ENCODE data around the gene SSBP3.

SSBP3 gene

DNA sequence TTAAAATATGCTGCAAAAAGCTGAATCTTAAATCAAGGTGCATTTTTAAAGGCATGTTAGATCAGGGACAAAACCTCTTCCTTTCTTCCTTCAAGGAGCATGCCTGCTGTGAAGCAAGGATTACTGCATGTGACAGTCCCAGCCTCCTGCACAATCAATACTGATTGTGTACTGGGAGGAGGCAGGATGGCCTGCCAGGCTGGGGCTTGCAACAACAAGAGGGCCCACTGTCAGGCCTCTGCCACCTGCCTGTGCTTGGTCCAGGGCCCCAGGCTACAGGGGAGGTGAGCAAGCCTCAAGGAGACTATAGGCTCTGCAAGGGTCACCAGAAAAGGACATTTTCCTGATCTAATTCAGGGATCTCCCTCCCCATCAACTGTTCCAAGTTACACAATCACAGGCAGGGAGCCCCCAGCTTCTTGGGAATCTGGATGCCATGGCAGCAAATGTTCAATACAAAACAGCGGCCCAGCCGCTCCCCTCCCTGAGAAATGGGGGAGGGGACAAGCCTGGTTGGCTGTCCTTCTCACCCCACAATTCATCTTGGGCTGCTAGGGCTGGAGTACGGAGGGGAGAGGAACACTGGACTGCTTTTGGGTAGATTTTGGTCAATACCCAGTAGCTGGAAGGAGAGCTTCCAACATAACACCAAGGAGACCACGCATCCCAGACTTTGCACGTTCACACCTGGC is 76.7 kb downstream of the SSBP3 start:
- no peak for DNase-seq (ENCODE audit: low read depth, low spot score)

DNA sequence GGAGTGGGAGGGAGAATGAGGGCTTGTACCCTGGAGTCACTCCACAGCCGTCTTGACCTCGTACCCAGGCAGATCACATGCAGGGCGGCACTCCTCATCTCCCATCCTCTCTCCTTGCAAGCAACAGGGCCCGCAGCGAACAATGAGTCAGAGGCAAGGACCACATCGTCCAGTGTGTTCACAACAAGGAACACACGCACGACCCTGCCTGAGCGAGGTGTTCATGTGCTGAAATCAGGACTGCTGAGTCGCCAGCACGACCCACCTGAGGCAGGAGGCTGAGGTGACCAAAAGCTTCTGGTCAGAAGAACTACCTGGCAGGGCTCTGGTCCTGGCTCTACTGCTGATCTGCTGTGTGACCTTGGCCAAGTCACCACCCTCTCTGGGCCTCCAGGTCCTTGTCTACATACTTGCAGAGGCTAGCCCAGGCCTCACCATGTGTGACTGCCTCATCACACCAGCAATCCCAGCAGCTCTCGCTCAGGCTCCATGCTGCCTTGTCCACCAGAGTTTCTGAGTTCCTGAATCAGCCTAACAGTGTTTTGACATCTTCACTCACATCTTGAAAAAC is 78.0 kb downstream of the SSBP3 start:
- no peak for DNase-seq (ENCODE audit: low read depth, low spot score)

DNA sequence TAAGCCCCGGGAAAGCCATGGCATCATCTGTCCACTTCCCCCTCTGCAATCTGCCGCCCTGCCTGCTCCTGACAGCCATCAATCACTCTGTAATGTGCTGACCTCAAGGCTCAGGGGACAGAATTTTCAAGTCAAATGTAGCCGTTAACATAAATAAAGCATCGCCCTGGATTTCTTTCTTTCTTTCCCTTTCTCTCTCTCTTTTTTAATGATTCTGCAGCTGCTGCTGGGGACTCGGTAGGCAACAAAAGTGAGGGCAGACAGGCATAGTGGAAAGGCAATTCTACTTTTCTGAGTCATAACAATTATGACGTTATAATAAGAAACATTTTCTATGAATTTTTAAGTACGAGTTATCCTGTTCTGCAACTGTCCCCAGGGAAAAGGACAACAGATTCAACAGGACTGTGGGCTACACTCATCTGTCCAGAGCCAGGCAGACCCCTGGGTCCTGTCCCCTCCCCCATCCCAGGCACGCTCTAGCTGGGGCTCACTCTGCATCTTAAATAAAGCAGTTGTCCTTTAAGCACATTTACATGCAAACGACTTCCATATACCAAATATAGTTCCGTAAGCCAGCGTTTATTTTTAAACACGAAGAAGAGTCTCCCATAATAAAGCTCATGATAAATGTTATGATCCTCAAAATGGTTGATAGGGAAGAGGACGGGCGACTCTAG is 78.7 kb downstream of the SSBP3 start:
- no peak for DNase-seq (ENCODE audit: low read depth, low spot score)

DNA sequence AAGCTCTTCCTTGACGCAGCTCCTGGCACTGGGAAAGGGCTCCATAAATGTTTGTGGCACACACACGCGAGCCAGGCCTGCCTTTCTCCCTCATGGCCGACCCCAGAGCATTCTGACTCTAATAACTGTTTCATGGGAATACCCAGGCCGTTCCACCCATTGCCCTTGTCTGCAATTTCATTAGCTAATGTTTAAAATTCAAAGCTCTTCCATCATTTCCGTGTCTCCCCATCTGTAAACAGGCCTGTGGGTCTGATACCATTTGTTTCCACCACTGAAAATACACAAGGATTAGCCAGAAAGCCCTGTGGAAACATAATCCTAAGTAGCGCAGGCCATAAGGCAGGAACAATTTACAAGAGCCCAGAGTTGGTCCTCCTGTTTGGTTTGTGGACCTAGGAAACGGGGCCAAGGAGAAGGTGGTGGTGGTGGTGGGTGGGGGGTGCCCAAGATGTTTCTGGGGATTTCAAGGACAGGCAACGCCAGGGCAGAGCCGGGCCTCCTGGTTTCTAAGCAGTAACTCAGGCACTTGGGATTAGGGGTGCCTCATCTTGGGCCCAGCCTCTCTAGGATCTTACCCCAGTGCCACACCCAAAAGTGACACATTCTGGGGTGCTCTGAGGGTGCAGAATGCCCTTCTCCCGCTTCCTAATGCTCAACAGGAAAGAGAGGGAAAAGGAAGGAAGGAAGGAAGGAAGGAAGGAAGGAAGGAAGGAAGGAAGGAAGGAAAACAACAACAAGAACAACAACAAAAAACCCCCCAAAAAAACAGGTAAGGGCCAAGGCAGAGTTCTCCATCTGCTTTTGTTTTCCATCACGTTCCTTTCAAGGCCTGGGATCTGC is 79.4 kb downstream of the SSBP3 start:
- DNase-seq (ENCODE audit: low read depth, low spot score), result no peak

DNA sequence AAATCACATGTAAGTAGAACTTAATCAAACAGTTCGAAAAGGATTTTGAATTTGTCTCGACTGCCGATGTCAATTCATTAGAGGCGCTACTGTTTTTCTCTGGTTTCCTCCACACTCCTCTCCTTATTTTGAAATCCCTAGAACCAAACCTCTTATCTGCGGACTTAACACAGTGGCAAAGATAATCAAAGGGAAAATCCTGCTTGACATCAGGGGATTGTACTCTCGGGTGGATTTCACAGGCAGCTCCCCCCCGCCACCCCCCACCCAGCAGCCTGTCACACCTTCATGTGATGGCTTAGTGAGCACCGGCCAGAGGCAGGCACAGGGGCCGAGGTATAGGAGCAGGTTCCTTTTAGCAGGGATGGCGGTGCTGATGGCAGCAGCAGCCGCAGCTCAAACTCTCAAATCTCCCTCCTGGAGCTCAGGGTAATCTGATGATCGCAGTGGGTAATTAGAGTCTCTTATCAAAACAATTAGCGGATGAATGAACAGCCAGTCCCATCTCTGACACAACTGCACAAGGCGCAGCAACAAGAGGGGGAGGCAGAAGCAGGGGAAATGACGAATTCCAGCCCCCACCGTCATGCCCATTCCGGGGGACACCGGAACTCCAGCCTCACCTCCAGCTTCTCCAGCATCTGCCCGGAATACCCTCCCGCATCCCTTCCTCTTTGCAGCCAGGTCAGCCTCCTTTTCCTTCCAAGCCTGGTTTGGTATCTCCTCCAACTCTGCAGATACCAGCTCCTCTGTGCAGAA is 80.3 kb downstream of the SSBP3 start:
- no peak for DNase-seq (ENCODE audit: low read depth, low spot score)

DNA sequence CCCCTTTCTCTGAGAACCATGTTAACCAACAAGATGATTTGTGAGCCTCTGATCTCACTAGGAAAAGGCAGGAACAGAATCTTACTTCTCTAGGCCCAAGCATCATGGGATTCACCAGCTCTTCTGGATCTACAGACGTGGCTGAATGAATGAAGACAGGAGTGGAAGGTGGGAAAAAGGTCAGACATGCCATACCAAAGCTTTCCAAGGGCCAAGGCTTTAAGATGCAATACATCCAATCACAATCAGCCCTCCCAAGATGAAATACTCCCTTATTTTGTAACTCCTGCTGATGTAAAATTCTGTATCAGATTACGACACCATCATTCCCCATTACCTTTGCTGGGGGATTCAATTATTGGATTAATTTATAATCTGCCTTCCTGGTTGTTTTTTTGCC is 80.9 kb downstream of the SSBP3 start:
- DNase-seq (ENCODE audit: low read depth, low spot score), result no peak

DNA sequence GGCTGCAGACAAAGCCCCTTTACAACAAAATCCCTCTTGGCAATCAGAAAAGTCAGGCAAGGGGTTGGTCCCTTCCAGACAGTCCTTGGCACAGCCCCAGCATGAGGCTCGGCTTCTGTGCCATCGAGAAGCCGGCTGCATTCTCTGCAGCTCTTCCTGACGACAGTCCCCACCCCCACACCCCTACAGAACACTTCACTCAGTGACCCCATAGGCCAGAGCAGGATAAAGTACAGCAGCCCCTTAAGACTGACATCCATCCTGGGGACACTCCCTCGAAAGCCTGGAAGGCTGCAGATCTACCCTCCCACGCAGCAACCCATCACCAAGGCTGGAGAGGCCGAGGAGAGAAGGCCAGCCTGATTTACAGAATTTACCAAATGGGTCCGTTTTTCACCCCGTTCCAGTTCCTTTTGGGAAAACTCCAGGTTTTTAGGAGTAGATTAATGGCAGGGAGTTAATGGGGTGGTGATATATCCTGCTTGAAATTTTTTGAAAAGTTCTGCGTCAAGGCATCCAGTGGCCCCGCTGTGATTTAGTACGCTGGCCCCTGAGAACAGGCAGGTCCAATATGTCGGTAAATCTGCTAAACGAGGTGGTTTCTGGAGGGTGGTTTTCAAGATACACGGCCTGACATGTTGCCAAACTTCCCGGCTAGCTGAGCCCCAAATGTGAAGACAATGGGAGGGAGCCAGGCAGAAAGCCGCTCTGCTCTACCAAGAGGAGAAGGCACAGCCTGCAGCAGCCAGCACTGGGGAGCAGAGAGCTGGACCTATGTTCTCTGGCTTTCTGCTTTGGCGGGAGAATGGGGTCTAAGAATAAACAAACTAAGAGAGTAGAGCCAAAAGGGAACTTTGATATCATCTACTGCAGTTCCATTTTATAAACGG is 81.7 kb downstream of the SSBP3 start:
- no peak for DNase-seq (ENCODE audit: low read depth, low spot score)

DNA sequence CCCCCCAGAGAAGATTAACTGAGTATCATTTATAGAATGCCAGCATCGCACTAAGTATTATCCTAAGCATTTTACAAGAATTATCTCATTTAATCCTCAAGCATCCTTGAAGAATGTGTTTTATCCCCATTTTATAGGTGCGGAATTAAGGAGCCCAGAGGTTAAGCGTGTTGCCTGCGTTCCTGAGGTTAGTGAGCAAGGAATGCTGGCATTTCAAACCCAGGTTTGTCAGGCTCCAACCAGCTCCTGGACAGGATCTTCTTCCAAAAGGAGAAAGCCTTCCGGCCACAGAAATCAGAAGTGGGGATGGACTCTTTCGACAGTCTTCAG is 82.3 kb downstream of the SSBP3 start:
- no peak for DNase-seq (ENCODE audit: low read depth, low spot score)

DNA sequence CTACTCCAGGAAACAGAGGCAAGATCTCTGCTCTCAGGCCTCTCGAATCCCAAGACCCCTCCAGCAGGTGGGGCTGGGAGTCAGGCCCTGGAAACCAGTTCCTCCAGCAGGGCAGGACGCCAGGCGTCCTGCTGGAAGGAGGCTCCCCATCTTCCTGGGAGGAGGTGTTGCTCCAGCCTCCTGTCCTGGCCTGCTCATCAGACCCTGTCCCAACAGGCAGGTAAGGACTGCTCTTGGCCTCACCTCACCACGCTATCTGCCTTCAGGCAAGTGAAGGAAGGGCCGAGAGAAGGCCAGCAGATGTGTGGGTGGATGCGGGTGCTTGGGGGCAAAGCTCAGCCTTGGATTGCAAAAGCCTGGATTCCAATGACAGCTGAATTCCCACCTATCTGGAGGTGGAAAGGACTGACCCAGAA is 82.9 kb downstream of the SSBP3 start:
- no peak for DNase-seq (ENCODE audit: low read depth, low spot score)

DNA sequence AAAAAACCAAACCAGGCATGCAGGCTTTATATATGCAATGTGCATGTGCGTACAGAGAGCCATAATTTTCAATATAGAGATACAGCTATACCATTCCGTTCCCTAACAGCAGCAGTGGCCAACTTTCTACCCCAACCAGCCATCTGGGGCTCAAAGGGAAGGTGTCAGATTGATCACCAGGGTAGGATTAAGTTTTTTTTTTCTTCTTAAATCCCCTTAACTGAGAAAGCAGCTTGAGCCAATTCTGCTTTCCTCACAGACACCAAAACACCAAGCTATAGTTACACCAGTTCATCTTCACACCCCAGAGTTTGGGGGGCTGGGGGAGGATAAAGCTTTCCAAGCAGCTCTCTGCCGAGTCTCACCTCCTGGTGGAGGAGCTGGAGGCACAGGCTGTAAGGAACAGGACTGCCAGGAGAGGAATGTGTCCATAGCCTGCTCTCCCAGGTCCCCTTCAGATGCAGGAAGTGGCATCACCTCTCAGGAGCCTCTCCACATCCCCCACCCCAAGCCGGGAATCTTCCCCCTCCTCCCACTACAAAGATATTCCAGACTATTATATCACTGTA is 87.9 kb downstream of the SSBP3 start:
- DNase-seq (ENCODE audit: low read depth, low spot score), result no peak

DNA sequence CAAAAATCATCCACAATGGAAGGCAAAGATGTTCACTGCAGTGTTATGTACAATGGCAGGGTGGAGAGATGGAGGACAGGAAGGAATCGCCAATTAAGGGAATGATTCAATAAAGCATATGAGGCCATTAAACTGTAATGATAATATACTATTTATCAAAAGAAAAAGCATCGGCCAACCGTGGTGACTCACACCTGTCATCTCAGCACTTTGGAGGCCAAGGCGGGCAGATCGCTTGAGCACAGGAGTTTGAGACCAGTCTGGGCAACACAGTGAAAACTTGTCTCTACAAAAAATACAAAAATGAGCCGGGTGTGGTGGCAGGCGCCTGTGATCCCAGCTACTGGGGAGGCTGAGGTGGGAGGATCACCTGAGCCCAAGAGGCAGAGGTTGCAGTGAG is 89.1 kb downstream of the SSBP3 start:
- DNase-seq (ENCODE audit: low read depth, low spot score), result no peak

DNA sequence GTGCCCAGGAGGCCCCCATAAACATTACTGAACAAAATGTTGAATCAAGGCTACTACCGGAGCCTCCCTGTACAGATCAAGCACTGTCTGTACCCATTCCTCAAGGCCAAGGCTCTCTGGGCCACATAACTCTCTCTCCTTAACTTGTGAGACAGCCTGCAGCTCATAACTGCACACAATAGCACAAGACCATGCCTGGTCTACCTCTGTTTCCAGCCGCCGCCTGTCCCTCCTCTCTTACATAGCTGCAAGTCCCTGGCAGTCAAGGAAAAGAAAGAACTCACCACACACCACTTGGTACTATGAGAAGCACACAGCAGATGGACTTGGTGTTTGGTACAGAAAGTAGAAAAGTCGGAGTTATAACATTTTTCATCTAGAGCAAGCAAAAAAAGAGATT is 91.1 kb downstream of the SSBP3 start:
- no peak for DNase-seq (ENCODE audit: low read depth, low spot score)

DNA sequence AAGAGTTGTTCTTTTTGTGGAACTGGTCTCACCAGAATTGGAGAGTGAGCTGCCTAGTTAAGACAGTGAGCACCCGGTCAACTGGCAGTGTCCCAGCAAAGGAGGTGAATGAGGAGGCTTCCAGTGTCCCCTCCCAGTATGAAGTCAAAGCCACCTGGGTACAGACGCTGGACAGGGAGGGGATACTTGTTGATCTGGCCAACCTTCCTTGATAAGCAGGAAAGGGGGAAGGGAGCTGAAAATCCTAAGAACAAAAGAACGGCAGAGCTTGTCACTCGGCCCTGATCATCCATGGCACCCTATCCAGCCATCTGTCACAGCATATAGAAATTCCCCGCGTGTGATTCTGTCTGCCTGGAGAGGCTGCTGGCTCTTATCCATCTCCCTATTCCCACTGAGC is 91.5 kb downstream of the SSBP3 start:
- DNase-seq (ENCODE audit: low read depth, low spot score), result no peak

DNA sequence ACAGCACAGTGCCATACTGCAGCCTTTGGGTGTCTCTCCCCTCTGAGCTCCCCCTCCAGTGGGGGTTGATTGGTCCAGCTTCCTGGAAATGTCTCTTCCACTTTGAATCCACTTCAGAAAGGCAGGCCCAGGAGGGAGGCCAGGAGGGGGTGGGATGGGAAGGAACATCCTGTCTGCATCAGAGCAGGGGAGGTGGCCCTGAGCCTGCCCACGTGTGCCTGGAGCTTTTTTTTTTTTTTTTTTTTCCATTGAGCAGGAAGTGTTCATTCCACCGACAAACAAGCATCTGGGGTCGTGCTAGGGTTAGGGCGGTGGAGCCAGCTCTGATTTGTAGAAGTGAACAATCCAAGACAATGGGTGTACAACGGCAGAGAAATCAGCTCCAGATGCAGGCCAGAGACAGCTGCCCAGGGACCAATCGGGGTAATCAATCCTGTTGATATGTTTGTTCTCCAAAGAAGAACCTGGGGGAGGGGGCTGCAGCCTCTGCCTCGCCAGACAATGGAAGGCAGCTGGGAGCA is 93.3 kb downstream of the SSBP3 start:
- no peak for DNase-seq (ENCODE audit: low read depth, low spot score)

DNA sequence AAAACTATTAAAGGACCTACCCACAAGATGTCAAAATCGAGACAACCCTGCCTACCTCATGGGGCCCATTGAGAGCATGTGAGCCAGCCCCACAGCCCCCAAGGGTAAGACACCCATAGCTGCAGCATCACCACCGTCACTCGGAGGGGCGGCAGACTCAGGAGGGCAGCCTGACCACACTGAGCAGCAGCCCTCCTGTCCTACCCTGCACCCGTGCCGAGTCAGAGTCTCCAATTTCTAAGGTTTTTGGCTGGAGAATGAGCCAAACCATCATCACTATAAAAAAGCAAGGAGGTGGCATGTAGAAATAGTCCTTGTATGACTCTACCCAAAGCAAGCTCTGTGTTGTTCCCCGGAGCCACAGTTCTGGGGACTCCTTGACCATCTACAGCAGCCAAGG is 94.7 kb downstream of the SSBP3 start:
- no peak for DNase-seq (ENCODE audit: low read depth, low spot score)

DNA sequence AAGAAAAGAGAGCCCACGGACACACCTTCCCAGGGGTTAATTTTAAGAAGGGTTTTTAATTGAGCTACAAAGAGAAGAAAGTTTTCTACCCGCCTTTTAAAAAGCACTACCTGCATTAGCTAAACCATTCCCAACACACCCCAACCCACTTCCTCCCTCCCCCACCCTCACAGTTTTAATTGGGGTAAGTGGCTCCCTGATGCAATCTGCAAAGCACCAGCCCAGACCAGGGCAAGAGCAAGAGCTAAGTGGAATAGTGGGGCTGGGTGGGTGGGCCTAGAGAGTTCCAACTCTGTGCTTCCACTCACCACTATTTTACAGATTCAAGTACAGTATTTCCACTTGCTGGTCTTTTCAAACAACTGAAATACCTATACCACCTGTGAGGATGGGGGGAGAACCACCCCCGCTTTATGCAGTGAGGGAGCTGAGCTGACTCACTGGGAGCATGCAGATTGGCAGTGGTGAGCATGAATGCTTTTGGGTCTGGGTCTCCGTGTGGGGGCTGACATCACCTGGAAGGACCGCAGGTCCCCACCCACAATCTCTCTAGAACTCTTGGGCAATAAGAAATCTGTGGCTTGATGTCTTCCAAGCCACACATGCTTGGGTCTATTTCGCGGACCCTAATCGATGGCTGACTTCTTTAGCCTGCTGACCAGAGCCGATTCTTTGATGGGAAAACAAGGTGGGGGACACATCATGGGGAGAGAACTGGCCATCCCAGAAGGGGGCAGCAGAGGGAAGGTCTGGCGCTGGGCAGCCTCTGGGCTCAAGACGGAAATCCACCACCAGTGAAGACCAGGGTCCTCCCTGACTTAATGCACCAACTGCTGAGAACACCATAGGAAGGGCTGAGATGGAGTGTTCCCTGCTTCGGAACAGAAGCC is 95.5 kb downstream of the SSBP3 start:
- DNase-seq (ENCODE audit: low read depth, low spot score), result no peak

DNA sequence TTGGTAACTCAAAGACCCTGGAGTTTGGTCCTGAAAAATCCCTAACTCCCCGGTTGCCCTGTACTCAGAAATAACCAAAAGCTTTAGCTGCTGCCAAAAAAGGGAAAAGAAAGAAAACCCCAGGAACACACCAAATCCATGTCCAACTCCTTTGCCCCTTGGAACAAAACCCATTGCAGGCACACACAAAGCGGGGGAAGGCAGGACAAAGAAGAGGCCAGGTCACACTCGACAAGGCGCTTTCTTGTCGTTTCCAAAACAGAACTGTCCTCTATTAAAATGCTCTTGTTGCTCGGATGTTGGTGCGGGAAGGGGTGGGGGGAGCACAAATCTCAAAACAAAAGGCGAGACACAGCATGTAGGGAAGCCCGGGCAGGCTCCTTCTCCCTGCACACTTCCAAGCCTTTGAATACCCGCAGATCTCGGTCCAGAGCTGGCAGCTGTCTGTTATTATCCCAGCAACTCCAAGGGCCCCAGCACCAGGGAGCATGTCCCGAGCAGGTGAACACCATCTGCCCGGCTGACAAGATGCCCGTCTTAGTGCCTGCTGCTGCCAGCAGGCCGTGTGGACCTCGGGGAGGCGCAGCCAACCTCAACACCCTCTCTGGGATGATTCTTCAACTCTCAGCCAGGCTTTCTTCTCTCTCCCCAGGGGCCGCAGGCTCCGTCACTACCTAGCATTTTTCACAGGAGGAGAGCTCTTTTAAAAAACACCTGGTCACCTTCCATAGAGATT is 96.4 kb downstream of the SSBP3 start:
- DNase-seq (ENCODE audit: low read depth, low spot score), result no peak

DNA sequence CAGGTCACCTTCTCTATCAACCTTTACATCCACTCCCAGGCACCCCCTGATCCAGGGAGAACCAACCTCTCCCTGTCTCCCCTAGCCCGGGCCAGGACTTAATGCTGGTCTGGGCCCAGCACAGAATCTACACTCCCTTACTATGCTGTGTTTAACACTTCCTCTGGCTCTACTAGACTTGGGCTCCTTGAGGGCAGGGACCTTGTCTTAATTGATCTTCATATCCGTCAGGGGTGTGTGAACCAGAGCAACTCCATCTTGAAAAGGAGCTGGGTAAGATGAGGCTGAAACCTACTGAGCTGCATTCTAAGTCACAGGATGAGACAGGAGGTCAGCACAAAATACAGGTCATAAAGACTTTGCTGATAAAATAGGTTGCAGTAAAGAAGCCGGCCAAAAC is 98.9 kb downstream of the SSBP3 start:
- no peak for DNase-seq (ENCODE audit: low read depth, low spot score)

All from activated naive CD8-positive, alpha-beta T cell treated with anti-CD3 and anti-CD28 coated beads, Interleukin-2, amount 50 U/mL, for 16 hours (primary cell).